Fibroblast of skin of scalp (primary cell): Measurements from ENCODE around the gene GCSH.

ENCODE experiments used
- DNase-seq: peaks from one replicate; pipeline ENCODE4 v3.0.0-alpha.2; 2013

The GCSH gene

DNA sequence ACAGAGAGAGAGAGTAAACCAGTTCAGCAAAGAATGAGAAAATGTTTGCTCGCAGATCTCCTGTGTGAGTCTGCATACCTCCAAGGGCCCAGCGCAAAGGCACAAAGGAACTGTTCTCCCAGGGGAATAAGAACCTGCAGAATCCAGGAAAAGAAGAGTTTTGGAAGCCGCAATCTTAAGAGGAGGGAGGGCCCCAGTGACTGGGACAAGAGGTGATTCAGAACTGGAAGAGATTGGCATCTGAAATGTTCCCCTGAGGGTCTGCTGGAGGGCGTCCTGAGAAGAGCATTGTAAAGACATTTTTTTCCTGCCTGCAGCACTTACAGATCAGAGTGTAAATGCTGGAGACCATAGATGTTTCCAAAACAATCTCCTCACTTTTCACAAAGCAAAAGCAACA, 54.5 kb downstream of the GCSH start:
- DNase-seq, result no peak

GRCh38 chr16:81040842-81041241, 55.4 kb downstream of the GCSH start:
- peak; percentile 65 for DNase-seq

- DNase-seq, result no peak
Measured at GRCh38 chr16:81040131-81040530, 56.1 kb downstream of the GCSH start.

- DNase-seq, result no peak
Measured at GRCh38 chr16:81036751-81037350, 59.3 kb downstream of the GCSH start.

- DNase-seq, result peak; percentile 16
Measured at GRCh38 chr16:81035975-81036750, 60.0 kb downstream of the GCSH start.

DNA sequence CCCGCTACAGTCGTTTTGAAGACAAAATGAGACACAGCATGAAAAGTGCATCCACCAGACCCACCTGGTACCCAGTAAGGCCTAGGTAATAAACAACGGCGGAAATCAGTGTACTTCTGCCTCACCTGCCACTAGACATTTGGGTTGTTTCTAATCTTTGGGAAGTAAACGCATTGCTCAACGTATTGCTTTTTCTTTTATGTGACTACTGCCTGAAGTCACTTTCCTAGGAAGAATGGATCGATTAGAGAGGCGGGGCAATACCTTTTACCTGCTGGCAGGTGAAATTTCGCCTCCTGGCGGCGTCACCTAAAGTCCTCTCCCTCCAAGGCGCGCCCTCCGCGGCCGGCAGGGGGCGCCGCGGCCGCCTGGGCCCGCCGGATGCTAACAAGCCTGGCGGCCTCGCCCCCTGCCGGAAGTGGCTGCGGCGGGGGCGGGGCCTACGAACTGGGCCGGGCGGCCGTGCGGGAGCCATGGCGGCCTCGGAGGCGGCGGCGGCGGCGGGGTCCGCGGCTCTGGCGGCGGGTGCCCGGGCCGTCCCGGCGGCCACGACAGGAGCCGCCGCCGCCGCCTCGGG, 60.7 kb downstream of the GCSH start, which contains the start of gene ATMIN:
Gene ATMIN (plus strand): TSS at position 445 of the 577 bp plus-strand sequence. CDS start 29 bp downstream, at position 474.
- peak; percentile 88 for DNase-seq
